Measurements from ENCODE around the gene ZNF440.
"Not testable (repeated sequence)": the region's sequence is repeated elsewhere in the genome, so short reads cannot be mapped to it uniquely, and the experiment has no call there.

ZNF440 gene

GRCh38 chr19:11769995-11770394 lies 44.1 kb upstream of the ZNF440 start:
- H3K4me3 ChIP-seq (ENCODE audit: low read length), result no peak overlapping the region
- no peaks in the 10 kb centered on the region for H3K27me3 ChIP-seq (ENCODE audit: control insufficient read depth, low read length)
- peaks cover 58% of the 10 kb centered on the region for H3K79me2 ChIP-seq (ENCODE audit: control insufficient read depth, low read length)
- 0 out of 2 replicates have a peak, but pooled peaks cover 4% of the 10 kb centered on the region for H3F3A ChIP-seq (ENCODE audit: control insufficient read depth, insufficient read depth)
- no peaks in the 10 kb centered on the region for H3K9me2 ChIP-seq (replicated peaks; ENCODE audit: control insufficient read depth, low read length)
- no peaks in the 10 kb centered on the region for H4K20me1 ChIP-seq (ENCODE audit: control insufficient read depth, insufficient read depth, low read depth, low read length)
- peaks cover 15% of the 10 kb centered on the region for H3K4me1 ChIP-seq (ENCODE audit: control insufficient read depth, low read length)
- no peak overlapping the region for H3K4me2 ChIP-seq (ENCODE audit: low read length)
- H3K27ac ChIP-seq (ENCODE audit: low read depth, low read length), result no peak overlapping the region
- H3K9me3 ChIP-seq (ENCODE audit: control insufficient read depth, insufficient read depth, low read length), result peaks cover 27% of the 10 kb centered on the region
- TF ChIP-seq EZH2phosphoT487 (IDR thresholded peaks at IDR 0.05; ENCODE audit: borderline replicate concordance, low read length), result no peak
- TF ChIP-seq CTCF (IDR thresholded peaks at IDR 0.05; ENCODE audit: low read depth, low read length, poor library complexity, severe bottlenecking), result no peak
- peaks cover 24% of the 10 kb centered on the region for H3K36me3 ChIP-seq (ENCODE audit: control insufficient read depth, low read length)

- H3K27me3 ChIP-seq (ENCODE audit: control insufficient read depth, low read length); H3K27ac ChIP-seq (ENCODE audit: low read depth, low read length); H3F3A ChIP-seq (ENCODE audit: control insufficient read depth, insufficient read depth); H3K9me2 ChIP-seq (replicated peaks; ENCODE audit: control insufficient read depth, low read length); H4K20me1 ChIP-seq (ENCODE audit: control insufficient read depth, insufficient read depth, low read depth, low read length); H3K4me3 ChIP-seq (ENCODE audit: low read length); H3K4me2 ChIP-seq (ENCODE audit: low read length): not testable (repeated sequence)
- H3K9me3 ChIP-seq (ENCODE audit: control insufficient read depth, insufficient read depth, low read length), result peaks cover 29% of the 10 kb centered on the region
- peaks cover 12% of the 10 kb centered on the region for H3K4me1 ChIP-seq (ENCODE audit: control insufficient read depth, low read length)
- H3K79me2 ChIP-seq (ENCODE audit: control insufficient read depth, low read length), result peaks cover 65% of the 10 kb centered on the region
- peaks cover 24% of the 10 kb centered on the region for H3K36me3 ChIP-seq (ENCODE audit: control insufficient read depth, low read length)
Observed at GRCh38 chr19:11771520-11771919, 42.6 kb upstream of the ZNF440 start.

GRCh38 chr19:11776669-11777068 lies 37.4 kb upstream of the ZNF440 start:
- H3K27ac ChIP-seq (ENCODE audit: low read depth, low read length); H3K27me3 ChIP-seq (ENCODE audit: control insufficient read depth, low read length); H3K4me3 ChIP-seq (ENCODE audit: low read length); H3F3A ChIP-seq (ENCODE audit: control insufficient read depth, insufficient read depth); H3K9me2 ChIP-seq (replicated peaks; ENCODE audit: control insufficient read depth, low read length); H4K20me1 ChIP-seq (ENCODE audit: control insufficient read depth, insufficient read depth, low read depth, low read length); H3K4me1 ChIP-seq (ENCODE audit: control insufficient read depth, low read length); H3K4me2 ChIP-seq (ENCODE audit: low read length): not testable (repeated sequence)
- Histone ChIP-seq H3K79me2 (ENCODE audit: control insufficient read depth, low read length) (peaks cover 26% of the 10 kb centered on the region), H3K9me3 (ENCODE audit: control insufficient read depth, insufficient read depth, low read length) (peaks cover 37% of the 10 kb centered on the region), H3K36me3 (ENCODE audit: control insufficient read depth, low read length) (peaks cover 40% of the 10 kb centered on the region)

GRCh38 chr19:11780431-11781020 lies 33.5 kb upstream of the ZNF440 start:
- Histone ChIP-seq H3K27me3 (ENCODE audit: control insufficient read depth, low read length) (no peaks in the 10 kb centered on the region), H3K4me1 (ENCODE audit: control insufficient read depth, low read length) (no peaks in the 10 kb centered on the region), H4K20me1 (ENCODE audit: control insufficient read depth, insufficient read depth, low read depth, low read length) (no peaks in the 10 kb centered on the region), H3K27ac (ENCODE audit: low read depth, low read length) (no peak overlapping the region), H3K36me3 (ENCODE audit: control insufficient read depth, low read length) (peaks cover 65% of the 10 kb centered on the region), H3K79me2 (ENCODE audit: control insufficient read depth, low read length) (peaks cover 4% of the 10 kb centered on the region; the same call in 1 of the 2 replicates), H3K9me2 (replicated peaks; ENCODE audit: control insufficient read depth, low read length) (no peaks in the 10 kb centered on the region), H3K4me2 (ENCODE audit: low read length) (no peak overlapping the region), H3F3A (ENCODE audit: control insufficient read depth, insufficient read depth) (no peaks in the 10 kb centered on the region), H3K4me3 (ENCODE audit: low read length) (no peak overlapping the region), H3K9me3 (ENCODE audit: control insufficient read depth, insufficient read depth, low read length) (peaks cover 44% of the 10 kb centered on the region)
- TF ChIP-seq EZH2phosphoT487 (IDR thresholded peaks at IDR 0.05; ENCODE audit: borderline replicate concordance, low read length) (no peak), CTCF (IDR thresholded peaks at IDR 0.05; ENCODE audit: low read depth, low read length, poor library complexity, severe bottlenecking) (no peak)
